GM18907 (cell line): ENCODE results near the gene CFAP74.
"Not testable (repeated sequence)": the region's sequence is repeated elsewhere in the genome, so short reads cannot be mapped to it uniquely, and the experiment has no call there.

Experiments used
- ATAC-seq: cut with Tn5 transposase; IDR thresholded peaks from one replicate; pipeline ENCODE4 v1.9.1; 2021; ENCODE audit warnings: mild to moderate bottlenecking, moderate library complexity; ENCODE audit not compliant: unreplicated experiment

The CFAP74 gene

DNA sequence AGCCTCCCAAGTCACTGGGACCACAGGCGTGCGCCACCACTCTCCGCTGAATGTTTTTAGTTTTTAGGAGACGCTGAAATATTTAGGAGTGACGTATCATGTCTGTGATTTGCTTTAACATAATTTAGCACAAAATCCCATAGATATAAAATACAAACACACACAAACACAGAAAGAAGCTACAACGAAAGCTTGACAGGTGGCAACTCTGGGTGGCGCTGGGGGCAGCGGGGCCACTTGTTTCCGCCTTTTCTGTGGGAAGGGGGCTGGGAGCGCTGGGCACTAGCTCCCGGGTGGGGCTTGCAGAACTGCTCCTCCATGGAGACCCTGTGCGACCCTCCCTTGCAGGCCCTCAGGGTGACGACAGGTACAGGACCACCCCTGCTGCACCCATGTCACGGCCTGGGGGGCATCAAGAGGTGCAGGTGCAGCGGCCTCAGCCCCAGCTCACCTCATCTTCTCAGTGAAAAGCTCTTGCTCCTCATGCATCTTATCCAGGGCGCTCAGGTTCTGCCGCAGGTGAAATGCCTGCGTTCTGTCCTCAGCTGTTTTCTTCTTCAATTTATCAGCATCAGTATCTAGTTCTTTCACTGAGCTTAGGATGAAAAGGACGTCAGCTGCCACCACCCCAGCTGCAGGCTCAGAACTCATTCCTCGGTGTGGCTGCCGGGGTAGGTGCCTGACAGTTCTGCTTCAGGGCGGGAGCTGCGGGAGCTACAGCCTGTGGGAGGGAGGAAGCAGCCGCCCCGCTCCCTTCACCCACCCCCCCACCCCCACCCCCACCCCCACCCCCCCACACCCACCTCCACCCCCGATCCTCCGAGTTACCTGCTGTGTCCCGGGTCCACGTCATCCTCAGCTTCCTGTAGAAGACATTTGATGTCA, 15.3 kb downstream of the CFAP74 start:
- ATAC-seq = no peak

DNA sequence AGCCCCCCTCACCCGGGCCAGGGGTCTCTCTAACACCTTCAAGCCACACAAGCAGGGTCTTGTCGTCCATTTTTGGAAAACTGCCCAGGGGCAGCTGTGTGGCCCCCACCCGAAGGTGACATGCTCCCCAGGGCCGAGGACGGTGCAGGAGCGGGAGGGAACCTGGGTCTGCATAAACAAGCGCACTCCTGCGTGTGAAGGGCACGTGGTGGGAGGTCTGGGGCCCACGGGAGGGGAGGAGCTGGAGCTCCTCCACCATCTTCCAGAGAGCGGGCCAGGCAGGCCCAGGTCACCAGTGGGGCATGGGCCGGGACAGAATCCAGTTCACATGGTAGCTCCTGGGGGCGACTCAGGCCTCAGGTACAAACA, 16.5 kb downstream of the CFAP74 start:
- ATAC-seq = no peak

DNA sequence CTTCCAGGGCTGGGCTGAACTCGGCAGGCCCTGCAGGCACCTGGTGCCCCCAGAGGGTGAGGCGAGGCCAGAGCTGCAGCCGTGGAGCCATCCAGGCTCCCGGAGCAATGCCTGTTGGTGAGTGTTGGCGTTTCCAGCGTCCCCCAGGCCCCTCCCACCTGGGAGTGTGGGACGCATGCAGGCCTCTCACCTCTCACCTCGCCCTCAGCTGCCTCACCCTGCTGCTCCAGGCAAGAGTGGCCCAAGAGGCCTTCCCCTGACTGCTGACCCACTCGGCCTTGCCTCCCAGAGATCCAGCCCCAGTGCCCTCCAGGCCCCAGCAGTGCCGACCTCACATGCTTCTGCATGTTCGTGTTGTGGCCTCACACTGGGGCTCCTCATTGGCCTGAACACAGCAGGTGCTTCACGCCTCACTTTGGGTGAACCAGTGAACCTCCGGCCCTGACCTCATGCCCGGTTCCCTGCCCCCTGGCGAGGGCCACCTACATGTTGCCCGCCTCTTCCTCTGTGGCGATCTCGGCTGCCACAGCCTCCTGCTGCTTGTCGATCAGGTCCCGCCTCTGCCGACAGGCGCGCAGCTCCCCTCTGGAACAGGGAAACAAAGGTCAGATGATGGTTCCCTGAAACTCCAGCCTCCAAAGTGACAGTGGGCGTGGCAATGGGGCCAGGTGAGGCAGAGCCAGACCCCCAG, 17.0 kb downstream of the CFAP74 start:
- ATAC-seq = no peak

DNA sequence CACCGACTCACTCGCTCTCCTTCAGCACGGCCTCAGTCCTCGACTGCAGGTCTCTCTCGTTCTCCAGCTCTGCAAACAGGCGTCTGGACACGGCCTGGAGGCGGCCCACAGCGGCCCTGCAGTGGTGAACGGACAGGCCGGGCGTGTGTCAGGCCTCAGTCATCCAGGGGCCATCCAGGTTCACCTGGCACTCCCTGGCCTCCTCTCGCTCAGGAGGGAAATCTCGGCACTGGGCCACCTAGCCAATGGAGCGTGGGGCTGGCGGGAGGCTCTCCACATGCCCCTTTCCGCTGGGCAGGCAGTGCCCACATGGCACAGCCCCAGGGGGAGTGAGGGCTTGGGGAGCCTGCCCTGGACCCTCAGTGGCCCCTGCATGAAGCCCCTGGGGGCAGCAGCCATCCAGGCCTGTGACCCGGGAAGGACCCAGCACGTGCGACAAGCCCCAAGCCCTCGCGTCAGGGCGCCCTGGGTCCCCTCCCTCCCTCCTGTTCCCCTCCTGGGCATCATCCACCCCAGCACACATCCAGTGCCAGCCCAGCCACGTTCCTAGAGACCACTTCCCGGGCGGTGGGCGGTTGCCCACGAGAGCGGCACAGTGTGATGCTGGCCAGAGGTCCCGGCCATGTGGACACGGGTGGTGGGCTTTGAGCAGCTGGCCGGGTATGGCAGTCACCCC, 18.1 kb downstream of the CFAP74 start:
- ATAC-seq = no peak

DNA sequence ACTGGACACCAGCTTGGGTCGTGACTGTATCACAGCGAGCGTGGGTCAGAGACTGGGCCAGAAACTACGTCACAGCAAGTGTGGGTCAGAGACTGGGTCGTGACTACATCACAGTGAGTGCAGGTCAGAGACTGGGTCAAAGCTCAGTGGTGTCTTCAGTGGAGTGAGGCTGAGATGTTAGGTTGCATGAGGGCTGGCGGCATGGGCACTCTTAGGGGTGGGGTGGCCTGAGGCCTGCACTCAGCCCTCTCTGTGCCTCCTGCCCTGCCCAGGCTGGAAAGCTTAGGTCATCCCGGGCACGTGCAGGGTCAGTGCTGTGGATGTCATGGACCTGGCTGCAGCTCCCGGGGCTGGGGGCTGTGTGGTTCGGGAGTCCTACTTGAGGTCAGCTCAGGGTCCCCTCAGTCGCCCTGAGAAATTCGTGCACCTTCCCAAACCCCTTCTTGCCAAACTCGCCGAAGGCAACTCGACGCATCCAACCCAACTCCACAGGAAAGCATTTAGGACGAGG, 19.0 kb downstream of the CFAP74 start:
- ATAC-seq = no peak

DNA sequence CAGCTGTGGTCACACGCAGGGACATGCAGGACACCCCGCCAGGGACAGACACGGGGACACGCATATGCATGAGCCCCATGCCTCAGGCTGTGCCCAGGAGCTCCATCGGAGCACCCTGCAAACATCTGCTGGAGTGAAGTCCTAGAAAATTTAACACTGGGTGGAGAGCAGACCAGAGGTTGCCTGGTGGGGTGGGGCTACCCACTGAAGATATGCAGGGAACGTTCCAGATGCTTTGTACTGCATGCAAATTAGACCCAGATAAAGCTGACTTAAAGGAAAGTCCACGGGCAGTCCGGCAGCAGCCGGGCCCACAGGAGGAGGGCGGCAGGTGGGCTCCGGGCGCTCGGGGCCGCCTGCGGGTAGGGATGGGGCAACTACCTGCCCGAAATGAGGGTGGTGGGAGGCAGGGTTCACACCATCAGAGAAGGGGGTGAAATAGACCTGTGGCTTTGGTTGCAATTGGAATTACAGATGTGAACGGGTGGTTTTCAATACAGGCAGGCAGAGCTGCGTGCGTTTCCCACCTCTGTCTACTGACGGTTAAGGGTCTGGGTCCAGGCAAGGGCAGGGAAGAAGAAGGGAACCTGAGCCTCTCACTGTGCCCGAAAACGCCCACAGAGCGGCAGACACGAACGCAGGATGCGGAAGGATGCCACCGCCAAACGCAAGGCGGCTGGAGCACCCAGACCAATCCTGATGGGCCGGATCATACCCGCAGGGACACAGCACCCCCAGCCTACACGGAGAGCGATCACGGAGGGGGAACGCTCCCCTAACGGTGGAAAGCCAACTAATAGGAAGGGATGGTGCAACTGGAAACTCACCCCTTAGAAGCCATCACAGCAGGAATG, 21.0 kb downstream of the CFAP74 start:
- no peak for ATAC-seq

DNA sequence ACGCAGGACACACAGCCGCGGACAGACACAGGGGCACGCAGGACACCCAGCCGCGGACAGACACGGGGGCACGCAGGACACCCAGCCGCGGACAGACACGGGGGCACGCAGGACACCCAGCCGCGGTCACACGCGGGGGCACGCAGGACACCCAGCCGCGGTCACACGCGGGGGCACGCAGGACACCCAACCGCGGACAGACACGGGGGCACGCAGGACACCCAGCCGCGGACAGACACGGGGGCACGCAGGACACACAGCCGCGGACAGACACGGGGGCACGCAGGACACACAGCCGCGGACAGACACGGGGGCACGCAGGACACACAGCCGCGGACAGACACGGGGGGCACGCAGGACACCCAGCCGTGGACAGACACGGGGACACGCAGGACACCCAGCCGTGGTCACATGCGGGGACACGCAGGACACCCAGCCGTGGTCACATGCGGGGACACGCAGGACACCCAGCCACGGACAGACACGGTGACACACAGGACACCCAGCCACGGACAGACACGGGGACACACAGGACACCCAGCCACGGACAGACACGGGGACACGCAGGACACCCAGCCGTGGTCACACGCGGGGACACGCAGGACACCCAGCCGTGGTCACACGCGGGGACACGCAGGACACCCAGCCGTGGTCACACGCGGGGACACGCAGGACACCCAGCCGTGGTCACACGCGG, 21.8 kb downstream of the CFAP74 start:
- ATAC-seq = not testable (repeated sequence)

DNA sequence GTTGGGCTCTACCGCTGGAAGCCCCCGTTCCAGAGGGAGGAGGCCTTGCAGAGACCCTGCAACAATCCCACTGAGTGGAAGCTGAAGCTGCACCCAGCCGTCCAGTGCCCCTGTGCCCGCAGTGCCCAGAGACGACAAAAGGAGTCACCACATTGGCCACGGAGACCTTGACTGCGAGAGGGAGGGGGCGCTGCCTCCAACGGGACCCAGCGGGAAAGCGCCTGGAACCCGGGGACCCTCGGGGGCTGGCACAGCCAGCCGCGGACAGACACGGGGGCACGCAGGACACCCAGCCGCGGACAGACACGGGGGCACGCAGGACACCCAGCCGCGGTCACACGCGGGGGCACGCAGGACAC, 22.5 kb downstream of the CFAP74 start:
- ATAC-seq = no peak

DNA sequence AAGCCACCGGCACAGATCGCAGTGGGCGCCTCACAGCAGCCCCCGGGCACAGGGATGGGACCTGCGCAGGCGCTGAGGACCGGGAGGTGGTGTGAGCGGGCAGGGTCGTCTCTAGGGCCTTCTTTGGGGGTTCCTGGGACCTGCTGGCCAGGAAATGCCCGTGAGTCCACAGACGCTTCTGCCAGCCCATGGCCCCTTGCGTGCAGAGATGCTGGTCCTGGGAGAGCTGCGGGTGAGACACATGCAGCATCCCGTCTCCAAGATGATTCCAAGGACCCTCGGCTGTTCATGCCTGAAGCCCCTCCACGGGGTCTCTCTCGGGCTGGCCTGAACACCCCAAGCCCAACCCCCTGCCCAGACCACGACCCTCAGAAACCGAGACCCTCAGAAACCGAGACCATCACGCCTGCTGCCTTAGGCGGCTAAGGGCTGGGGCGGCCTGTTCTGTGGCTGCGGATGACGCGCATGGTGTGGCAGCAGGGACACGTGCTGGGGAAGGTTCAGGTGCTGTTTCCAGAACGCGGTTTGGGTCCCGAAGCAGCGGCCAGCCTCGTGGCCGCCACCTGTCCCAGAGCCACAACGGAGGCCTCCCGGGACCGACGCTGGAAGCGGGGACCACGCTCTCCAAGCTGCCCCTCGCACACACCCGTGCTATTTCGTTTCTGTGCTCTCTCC, 23.0 kb downstream of the CFAP74 start:
- no peak for ATAC-seq

DNA sequence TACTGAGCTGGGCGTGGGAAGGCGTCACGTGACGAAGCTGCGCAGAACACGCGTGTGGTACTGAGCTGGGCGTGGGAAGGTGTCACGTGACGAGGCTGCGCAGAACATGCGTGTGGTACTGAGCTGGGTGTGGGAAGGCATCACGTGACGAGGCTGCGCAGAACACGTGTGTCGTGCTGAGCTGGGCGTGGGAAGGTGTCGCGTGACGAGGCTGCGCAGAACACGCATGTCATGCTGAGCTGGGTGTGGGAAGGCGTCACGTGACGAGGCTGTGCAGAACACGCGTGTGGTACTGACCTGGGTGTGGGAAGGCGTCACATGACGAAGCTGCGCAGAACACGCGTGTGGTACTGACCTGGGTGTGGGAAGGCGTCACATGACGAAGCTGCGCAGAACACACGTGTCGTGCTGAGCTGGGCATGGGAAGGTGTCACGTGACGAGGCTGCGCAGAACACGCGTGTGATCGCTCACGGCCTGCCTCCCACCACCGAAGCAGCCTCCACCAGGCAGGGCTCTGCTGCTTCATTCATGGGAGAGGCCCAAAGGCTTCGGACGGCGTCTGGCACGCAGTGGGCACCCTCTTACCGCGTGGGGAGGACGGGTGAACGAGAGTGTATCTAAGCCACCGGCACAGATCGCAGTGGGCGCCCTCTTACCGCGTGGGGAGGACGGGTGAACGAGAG, 24.0 kb downstream of the CFAP74 start:
- no peak for ATAC-seq

DNA sequence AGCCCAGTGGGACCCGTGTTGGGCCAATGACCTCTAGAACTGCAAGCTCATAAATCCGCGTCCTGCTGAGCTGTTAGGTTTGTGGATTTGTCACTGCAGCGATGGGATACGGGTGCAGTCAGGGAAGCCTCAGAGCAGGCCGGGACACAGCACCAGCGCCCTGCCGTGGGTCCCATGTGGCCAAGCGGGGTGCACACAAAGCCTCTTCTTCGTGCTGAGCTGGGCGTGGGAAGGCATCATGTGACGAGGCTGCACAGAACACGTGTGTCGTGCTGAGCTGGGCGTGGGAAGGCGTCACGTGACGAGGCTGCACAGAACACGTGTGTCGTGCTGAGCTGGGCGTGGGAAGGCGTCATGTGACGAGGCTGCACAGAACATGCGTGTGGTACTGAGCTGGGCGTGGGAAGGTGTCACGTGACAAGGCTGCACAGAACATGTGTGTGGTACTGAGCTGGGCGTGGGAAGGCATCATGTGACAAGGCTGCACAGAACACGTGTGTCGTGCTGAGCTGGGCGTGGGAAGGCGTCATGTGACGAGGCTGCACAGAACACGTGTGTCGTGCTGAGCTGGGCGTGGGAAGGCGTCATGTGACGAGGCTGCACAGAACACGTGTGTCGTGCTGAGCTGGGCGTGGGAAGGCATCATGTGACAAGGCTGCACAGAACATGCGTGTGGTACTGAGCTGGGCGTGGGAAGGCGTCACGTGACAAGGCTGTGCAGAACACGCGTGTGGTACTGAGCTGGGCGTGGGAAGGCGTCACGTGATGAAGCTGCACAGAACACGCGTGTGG, 24.7 kb downstream of the CFAP74 start:
- ATAC-seq = not testable (repeated sequence)

DNA sequence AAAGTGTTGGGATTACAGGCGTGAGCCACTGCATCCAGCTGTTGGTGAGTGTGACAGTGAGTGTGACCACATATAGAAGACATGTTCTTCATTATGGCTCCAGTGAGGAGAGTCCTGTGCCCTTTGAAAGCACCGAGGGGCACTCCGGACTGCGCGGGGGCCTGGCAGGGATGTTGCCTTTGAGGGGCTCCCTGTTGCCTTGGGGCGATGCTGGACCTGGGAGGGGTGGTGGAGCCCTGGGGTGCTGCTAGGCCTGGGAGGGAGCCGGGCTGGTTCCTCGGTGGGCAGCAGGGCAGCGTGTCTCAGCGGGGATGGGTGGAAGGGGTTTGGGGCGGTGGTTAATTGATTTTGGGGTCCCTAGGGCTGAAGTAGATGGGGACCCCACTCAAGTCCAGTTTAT, 25.5 kb downstream of the CFAP74 start:
- ATAC-seq = no peak

DNA sequence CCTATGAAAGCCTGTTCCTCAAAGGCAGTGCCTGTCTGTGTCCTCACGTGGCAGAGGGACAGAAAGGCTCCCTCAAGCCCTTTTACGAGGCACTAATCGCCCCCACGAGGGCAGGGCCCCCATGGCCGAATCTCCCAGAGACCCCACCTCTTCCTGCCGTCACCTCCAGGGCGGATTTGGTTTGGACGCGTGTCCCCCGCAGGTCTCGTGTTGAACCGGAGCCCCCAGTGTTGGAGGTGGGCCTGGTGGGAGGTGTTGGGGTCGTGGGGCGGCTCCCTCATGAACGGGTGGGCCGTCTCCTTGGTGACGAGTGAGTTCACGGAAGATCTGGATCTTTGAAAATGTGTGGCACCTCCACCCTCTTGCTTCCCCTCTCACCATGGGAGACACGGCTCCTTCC, 27.6 kb downstream of the CFAP74 start:
- ATAC-seq = no peak

DNA sequence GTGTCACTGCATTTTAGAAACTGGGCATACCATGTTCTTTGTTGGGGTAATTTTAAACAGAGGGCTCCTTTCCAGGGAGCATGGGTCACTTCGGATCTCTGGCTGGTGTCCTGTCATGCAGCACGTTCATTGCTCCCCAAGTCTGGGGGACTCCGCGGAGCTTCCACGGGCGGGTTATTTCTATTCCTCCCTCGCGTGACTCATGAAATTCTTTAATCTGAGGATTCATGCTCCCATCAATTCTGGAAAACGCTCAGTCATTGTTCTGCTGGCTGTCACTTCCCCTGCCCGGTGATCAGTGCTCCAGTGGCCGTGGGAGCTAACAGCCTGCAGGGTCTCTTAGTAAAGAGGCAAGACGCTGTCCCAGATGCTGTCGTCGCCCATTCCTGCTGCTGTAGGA, 28.1 kb downstream of the CFAP74 start:
- ATAC-seq = no peak

DNA sequence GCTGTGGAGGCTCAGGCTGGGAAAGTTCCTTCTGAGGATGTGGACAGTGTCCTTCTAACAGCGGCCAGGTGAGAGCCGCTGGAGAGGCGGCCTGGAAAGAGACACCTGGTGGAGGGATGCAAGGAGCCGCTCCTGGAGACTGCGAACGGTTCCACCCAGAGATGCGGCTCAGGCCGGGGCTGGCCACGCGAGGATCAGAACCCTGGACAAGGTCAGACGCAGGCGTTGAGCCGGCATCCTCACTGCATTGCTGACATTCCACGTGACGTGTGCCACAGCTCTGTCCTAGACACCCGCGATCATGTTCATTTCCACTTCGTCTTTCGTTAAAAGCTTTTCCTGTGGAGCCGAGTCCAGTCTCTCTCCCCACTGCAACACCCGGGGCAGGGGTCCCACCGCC, 28.8 kb downstream of the CFAP74 start:
- ATAC-seq = no peak

DNA sequence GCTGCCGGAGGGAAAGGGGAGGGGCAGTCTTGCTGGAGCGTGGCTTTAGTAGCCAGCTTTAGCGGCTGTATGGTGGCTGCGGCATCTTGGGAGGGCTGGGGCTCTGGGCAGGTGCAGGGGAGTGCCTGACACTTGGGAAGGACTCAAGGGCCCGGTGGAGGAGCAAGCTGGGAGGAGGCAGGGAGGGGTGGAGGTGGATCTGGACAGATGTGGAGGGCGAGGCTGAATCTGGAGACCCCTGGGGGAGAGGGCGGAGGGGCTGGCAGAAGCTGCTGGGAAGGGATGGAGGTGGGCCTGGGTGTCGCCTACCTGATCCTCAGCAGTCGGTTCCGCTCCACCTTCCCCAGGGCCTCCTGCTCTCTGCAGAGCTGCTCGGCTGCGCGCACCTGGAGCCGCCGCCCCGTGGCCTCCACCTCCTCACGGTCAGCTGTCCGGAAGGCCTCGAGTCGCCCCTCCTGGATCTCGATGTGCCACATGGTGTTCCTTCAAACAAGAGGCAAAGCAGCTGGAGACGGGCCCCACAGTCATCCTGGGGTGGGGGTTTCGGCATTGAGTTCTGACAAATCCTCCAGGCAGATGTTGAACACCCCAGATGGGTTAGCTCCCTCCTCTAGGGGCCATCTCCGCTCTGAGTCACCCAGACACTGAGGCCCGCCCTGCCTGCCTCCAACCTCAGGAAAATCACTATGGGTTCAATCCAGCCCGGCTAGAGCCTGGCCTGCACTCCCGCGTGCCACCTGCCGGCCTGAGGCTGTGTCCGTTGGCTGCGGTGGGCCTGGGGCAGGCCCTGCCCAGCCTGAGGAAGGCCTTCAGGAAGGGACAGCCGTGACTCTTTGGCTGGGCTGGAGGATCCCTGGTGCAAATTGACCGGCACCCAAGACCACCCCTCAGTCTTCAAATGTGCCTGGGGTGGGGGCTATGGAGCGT, 29.6 kb downstream of the CFAP74 start:
- ATAC-seq = no peak
